22Rv1 (cell line): Measurements from ENCODE around the gene TGM2.

ENCODE experiments used
- ZFX ChIP-seq: fragments of 450-650 bp; IDR thresholded peaks from 2 replicates; pipeline ENCODE4 v1.6.1; 2017; ENCODE audit warnings: antibody characterized with exemption, borderline replicate concordance
- TF ChIP-seq, protein P1 (sequence below): fragments of 450-650 bp; IDR thresholded peaks from 2 replicates; pipeline ENCODE4 v1.5.1; 2017; ENCODE audit warnings: mild to moderate bottlenecking

DNA sequence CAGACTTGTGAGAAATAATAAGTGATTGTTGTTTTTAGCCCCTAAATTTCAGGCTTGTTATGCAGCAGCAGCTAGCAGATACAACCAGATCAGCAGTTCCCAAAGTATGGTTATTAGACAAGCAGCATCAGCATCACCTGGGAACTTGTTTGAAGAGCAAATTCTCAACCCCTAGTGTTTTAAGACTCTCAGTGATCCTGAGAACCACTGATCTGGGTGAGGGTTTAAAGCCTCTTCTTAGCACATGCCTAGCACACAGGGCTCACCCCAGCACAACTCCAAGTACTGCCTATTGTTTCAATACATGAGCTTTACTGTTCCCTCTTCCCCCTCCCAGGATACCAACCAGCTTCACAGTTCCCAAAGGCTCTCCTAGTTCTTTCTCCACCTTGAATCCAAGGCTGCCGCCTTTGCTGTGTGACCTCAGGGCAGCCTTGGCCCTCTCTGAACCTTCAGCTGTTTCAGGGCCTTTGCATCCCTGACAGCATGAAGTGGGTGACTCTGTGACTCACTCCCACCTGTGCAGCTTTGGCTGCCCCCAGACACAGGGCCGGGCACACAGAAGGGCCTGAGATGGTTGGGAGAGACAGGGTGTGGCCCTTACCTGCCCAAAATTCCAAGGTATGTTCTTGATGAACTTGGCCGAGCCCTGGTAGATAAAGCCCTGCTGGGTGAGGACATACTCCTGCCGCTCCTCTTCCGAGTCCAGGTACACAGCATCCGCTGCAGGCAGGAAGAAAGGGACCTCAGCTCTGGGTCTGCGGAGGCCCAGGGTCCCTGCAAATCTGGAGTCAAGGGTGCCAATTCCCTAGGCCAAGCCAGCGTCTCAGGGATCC lies 14.5 kb downstream of the TGM2 start:
- TF ChIP-seq, protein P1, sequence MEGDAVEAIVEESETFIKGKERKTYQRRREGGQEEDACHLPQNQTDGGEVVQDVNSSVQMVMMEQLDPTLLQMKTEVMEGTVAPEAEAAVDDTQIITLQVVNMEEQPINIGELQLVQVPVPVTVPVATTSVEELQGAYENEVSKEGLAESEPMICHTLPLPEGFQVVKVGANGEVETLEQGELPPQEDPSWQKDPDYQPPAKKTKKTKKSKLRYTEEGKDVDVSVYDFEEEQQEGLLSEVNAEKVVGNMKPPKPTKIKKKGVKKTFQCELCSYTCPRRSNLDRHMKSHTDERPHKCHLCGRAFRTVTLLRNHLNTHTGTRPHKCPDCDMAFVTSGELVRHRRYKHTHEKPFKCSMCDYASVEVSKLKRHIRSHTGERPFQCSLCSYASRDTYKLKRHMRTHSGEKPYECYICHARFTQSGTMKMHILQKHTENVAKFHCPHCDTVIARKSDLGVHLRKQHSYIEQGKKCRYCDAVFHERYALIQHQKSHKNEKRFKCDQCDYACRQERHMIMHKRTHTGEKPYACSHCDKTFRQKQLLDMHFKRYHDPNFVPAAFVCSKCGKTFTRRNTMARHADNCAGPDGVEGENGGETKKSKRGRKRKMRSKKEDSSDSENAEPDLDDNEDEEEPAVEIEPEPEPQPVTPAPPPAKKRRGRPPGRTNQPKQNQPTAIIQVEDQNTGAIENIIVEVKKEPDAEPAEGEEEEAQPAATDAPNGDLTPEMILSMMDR, result no peak
- TF ChIP-seq ZFX, result no peak
